Muscle of arm (tissue), 12 donors: ENCODE data around the gene DENND5B. TPM values are rescaled to one million over a fixed set of nuclear protein-coding genes. Genes with fewer than 3 reads are reported as not detected.
"Not testable (repeated sequence)": the region's sequence is repeated elsewhere in the genome, so short reads cannot be mapped to it uniquely, and the experiment has no call there.

Source experiments
- DNase-seq: peaks from one replicate; pipeline ENCODE4 v3.0.0-alpha.2; 2013
- polyA plus RNA-seq, 12 donors: library from polyadenylated mRNA; unstranded; fragments of 120-200 nt; gene quantifications; one replicate each; pipeline ENCODE4 v1.2.1, GENCODE V29; 2013; ENCODE audit not compliant: insufficient read length in 12 of 12

The DENND5B gene
- polyA plus RNA-seq, 12 donors: 9.1 to 32.5 (median 21.0) TPM; not detected in 1

- DNase-seq: not testable (repeated sequence)
Measured at GRCh38 chr12:31377210-31377609, 213.7 kb downstream of the DENND5B start.

GRCh38 chr12:31375422-31375821 lies 215.5 kb downstream of the DENND5B start:
- DNase-seq: not testable (repeated sequence)

GRCh38 chr12:31371256-31371620 lies 219.7 kb downstream of the DENND5B start:
- no peak for DNase-seq

- no peak for DNase-seq
Measured at GRCh38 chr12:31370531-31371255, 220.2 kb downstream of the DENND5B start.

GRCh38 chr12:31369712-31370521 lies 221.0 kb downstream of the DENND5B start:
- peak; percentile 84 for DNase-seq

- DNase-seq: no peak
Measured at GRCh38 chr12:31368666-31369361, 222.1 kb downstream of the DENND5B start.

GRCh38 chr12:31366104-31366621 lies 224.8 kb downstream of the DENND5B start:
- DNase-seq: no peak

GRCh38 chr12:31363831-31364230 lies 227.1 kb downstream of the DENND5B start:
- DNase-seq: no peak

GRCh38 chr12:31363416-31363809 lies 227.5 kb downstream of the DENND5B start:
- DNase-seq: no peak

- DNase-seq: no peak
Measured at GRCh38 chr12:31362759-31363415, 228.0 kb downstream of the DENND5B start.

- no peak for DNase-seq
Measured at GRCh38 chr12:31362115-31362758, 228.7 kb downstream of the DENND5B start.

GRCh38 chr12:31361730-31362114 lies 229.2 kb downstream of the DENND5B start:
- no peak for DNase-seq

- DNase-seq: no peak
Measured at GRCh38 chr12:31355747-31356107, 235.2 kb downstream of the DENND5B start.

GRCh38 chr12:31353750-31354708 lies 236.9 kb downstream of the DENND5B start:
- no peak for DNase-seq

GRCh38 chr12:31346267-31346666 lies 244.7 kb downstream of the DENND5B start:
- DNase-seq: no peak

- no peak for DNase-seq
Measured at GRCh38 chr12:31343139-31343538, 247.8 kb downstream of the DENND5B start.

- no peak for DNase-seq
Measured at GRCh38 chr12:31342286-31342685, 248.7 kb downstream of the DENND5B start.

- no peak for DNase-seq
Measured at GRCh38 chr12:31339831-31340622, 250.9 kb downstream of the DENND5B start.

GRCh38 chr12:31337952-31338351 lies 253.0 kb downstream of the DENND5B start:
- DNase-seq: no peak
